MM.1S (cell line): ENCODE data around the gene MPP1.

Experiments used
- CTCF ChIP-seq: fragments of 300-600 bp; sonication (generic); IDR thresholded peaks from 2 replicates; pipeline ENCODE4 v1.5.1; 2016; ENCODE audit warnings: antibody characterized with exemption, low read length, mixed read lengths
- EZH2 ChIP-seq: fragments of 300-600 bp; sonication (generic); optimal IDR thresholded peaks from 2 replicates; pipeline ENCODE3; 2017; ENCODE audit warnings: low read depth, mild to moderate bottlenecking, antibody characterized with exemption, low read length, mixed read lengths

- no peak for TF ChIP-seq CTCF
- TF ChIP-seq EZH2 = no peak
These were observed 28.5 kb downstream of the MPP1 start for GRCh38 chrX:154776753-154777152.
